HG03108 (cell line): ENCODE results near the gene TBC1D19.
A peak's percentile ranks its signal among the peaks of the same experiment; 100 is the strongest.

Experiments used
- ATAC-seq: cut with Tn5 transposase; IDR thresholded peaks from one replicate; pipeline ENCODE4 v1.9.1; 2021; ENCODE audit warnings: moderate library complexity; ENCODE audit not compliant: unreplicated experiment

TBC1D19 gene

GRCh38 chr4:26729027-26729426, 145.1 kb downstream of the TBC1D19 start:
- ATAC-seq, result no peak

DNA sequence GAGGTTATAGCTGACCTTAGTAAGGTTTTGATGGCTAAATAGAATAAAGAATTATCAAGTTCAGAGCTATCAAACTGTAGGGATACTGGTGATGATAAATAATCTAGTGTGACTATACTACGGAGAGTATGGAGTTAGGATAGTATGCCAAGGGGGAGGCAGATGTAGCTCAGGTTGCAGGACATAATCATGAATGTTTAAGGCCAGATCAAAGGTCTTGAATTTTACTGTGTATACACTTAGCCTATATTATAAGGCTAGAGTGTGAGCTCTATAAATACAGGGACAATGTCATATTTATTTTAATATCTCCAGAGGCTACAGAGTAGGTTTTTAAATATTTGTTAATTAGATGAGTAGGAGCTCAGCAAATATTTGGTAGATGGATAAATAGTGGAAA, 145.7 kb downstream of the TBC1D19 start:
- ATAC-seq, result no peak

DNA sequence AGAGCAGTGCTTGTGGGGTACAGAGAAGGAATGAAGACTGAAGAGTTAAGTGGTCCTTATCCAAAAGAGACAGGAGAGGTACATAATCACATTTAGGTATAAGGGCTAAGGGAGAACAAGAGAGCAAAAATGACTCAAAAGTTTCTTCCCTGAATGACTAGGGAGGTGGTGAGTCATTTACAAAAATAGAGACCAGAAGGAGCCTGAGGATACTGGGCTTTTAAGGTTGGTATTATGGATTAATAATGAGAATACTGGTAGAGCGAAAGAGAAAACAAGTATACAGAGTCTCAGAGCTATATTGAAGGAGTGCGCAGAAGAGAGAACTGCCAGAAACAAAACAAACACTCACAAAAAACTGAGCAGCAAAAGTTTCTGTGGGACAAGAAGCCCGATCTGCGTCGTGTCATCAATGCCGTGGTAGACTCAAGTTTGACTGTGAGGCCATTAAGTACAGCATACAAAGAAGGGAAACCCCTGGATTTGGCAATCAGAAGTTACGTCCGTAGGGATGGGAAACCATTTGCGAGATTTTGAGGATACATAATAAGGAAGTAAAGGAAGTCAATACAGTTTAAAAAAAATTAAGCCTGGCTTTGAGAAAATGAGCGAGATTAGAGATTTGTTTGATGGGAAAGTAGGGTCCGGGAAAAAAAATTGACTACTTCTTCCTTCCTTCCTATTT, 147.6 kb downstream of the TBC1D19 start:
- ATAC-seq, result peak; percentile 82

DNA sequence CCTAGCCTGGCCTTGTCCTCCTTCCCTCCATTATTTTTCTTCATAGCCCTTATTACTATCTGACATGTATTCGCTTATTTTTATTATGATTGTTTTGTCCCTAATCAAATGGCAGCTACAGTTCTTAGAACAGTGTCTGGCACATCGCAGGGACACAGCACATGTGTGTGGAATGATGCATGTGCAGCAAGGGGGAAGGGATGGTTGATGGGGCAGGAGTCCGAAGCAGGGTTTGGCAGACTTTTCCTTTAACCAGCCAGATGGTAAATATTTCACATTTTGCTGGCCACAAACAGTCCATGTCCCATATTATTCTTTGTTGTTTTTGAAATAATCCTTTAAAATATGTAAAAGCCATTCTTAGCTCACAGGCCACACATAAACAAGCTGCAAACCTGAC, 148.5 kb downstream of the TBC1D19 start:
- ATAC-seq, result no peak

- no peak for ATAC-seq
Measured at GRCh38 chr4:26736621-26737020, 152.7 kb downstream of the TBC1D19 start.

DNA sequence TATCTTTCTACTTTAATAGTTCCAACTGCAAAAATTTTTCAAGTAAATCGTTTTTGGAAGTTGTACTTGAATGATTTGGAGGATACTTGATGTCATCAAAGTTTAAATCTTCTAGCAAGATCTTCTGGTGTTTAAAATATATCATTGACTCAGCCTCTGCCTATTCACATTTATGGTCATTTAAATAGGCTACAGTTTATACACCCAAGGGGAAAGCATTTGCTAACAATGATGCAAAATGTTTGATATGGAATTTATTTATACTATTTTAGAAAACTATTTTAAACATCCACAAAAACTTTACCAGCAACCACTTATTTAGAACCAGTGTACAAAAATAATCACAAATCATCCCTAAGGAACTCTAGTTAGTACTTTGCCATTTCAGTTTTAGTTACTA, 153.5 kb downstream of the TBC1D19 start:
- no peak for ATAC-seq

DNA sequence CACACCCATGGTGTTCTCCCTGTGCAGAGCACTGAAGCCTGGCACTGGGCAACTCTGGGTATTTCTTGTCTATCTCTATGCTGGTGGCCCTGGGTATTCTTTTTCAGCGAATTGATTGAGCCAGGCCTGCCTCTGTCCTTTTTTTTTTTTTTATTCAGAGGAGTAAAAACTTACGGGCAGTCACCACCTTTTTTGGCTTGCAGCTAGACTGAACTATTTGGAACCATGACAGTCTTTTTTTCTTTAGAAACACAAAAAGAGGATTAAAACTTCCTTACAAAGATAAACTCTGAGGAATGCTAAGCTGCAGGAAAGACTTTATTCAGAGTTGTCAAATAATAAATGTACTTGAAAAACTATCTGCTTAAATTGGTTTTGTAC, 157.6 kb downstream of the TBC1D19 start:
- no peak for ATAC-seq

DNA sequence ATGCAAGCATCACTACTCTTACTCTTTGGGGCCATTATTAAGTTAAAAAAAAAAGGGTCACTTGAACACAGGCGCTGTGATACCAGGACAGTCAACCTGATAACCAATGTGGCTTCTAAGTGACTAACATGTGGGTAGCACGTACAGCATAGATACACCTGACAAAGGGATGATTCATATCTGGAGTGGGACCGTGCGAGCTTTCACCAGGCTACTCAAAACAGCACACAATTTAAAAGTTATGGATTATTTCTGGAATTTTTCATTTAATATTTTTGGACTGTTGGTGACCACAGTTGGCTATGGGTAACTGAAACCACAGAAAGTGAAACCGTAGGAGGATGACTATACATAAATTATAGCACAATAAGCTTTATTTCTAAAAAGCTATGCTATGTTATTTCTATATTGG, 162.9 kb downstream of the TBC1D19 start:
- ATAC-seq, result peak; percentile 95

- ATAC-seq, result peak; percentile 29
Measured at GRCh38 chr4:26748811-26749210, 164.9 kb downstream of the TBC1D19 start.

GRCh38 chr4:26749867-26750266, 166.0 kb downstream of the TBC1D19 start:
- ATAC-seq, result no peak

DNA sequence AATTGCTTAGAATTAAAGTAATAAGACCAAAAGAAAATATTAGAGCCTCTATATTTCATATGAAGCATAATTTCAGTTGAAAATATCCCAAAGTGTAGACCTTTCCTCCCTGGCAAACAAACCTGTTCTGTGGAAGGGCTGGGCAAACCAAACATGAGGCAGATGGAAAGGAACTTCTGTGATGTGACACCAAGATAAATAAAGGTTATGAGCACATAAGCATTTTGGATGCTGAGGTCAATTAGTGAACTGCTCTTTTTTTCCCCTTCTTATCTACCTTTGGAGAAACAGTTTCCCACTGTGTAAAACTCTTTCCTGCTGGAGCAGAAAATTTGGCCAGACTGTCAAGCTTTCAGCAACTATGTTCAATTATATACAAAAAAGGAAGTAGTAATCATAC, 167.1 kb downstream of the TBC1D19 start:
- no peak for ATAC-seq

DNA sequence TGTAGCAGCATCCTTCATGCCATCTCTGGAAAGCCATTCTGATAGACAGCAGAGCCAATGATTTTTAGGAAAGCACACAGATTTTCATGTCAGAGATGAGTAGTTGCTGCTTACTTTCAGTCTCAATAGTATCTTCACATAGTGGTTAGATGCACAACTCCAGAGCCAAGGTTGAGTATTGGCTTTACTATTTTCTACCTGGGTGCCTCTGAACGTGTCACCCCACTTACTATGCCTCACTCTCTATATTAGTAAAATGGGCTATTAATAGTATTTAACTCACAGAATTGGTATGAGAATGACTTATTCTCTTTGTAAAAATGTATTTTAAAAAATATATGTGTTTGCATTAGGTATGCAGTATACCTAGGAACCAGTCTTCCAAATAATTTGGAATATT, 168.0 kb downstream of the TBC1D19 start:
- ATAC-seq, result peak; percentile 72

GRCh38 chr4:26753187-26753586, 169.3 kb downstream of the TBC1D19 start:
- no peak for ATAC-seq

DNA sequence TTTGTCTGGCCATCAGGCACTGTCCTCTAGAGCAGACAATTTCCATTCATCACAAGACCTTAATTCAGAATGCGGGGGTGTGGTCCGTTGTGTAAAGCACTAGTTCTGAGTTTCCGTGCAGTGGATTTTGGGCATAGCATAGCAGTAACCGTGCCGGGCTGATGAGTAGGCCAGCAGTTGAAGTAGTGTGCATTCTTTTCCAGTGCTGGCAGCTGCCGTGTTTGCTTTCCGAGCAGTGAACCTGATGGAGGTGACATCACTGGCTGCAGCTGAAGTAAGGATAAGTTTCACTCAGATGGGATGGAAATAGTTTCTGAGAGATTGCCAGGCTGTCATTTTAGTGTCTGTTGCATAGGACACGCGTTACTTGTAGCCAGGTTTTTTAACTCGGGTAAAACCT, 169.7 kb downstream of the TBC1D19 start:
- ATAC-seq, result no peak

DNA sequence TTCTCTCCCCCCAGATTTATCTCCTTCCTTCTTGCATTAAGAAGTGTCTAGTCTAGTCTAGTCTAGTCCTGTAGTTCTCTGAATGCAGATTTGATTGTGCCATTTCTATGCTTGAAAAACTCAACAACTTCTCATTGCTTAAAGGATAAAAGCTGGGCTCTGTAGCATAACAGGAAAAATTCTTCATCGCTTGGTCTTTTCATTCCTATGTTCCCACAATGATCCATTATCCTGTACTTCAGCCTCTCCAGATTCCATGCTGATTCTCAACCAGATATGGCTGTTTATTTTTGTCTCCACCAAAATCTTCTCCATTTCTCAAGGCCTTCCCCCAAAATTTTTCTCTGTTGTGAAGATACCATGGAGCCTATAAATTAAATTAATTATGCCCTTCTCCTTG, 173.9 kb downstream of the TBC1D19 start:
- ATAC-seq, result no peak

- ATAC-seq, result no peak
Measured at GRCh38 chr4:26758899-26759298, 175.0 kb downstream of the TBC1D19 start.

GRCh38 chr4:26762650-26763049, 178.8 kb downstream of the TBC1D19 start:
- ATAC-seq, result no peak

GRCh38 chr4:26763063-26763462, 179.2 kb downstream of the TBC1D19 start:
- no peak for ATAC-seq

GRCh38 chr4:26763648-26764047, 179.8 kb downstream of the TBC1D19 start:
- ATAC-seq, result no peak

- ATAC-seq, result no peak
Measured at GRCh38 chr4:26764231-26764630, 180.3 kb downstream of the TBC1D19 start.

DNA sequence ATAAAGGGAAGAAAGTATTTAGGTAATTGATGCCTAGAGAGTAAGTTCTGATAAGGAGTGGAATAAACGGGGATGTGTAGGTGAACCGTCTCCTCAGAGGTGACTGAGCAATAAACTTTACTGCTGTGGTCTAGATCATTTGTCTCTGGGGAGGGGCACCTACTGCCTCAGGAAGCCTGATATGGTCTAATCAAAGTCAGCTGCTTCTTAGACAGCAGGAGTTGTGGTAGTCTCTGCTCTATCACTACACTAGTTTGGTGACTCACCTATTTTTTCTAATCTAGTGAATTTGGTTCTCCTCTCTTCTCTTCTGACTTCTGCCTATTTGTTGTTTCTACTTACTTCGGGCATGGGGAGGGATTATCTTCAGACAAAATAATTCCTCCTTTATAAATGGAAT, 181.6 kb downstream of the TBC1D19 start:
- no peak for ATAC-seq

GRCh38 chr4:26766141-26766540, 182.3 kb downstream of the TBC1D19 start:
- ATAC-seq, result no peak

DNA sequence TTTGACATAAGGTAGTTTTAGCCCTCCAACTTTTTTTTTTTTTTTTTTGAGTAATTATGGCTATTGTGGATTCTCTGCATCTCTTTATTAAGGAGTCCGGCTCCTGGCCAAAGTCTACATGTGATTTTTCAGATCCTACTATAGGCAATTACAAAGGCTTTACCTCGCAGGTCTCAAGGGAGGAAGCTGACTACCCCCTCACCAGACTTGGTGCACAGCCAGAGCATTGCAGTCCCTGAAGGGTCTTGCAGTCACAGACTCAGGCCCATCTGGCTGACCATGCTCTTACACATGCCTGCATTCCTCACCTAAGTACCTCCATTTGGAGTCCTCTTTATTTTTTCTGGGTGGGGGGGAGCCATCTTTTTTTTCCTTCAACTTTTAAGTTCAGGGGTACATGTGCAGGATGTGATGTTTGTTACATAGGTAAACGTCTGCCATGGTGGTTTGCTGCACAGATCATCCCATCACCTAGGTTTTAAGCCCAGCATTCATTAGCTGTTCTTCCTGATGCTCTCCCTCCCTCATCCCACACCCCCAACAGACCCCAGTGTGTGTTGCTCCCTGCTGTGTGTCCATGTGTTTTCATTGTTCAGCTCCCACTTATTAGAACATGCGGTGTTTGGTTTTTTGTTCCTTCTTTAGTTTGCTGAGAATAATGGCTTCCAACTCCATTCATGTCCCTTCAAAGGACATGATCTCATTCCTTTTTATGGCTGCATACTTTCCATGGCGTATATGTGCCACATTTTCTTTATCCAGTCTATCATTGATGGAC, 188.4 kb downstream of the TBC1D19 start:
- ATAC-seq, result no peak
